LNCaP clone FGC (cell line): ENCODE measurements around the gene PHF2.

Source experiments
- DNase-seq: peaks from one replicate; pipeline ENCODE4 v3.0.0-alpha.2; 2011; ENCODE audit warnings: low read depth
- H3K4me3 ChIP-seq: 2 replicates; pipeline ENCODE4 v1.5.1; 2011; ENCODE audit warnings: mild to moderate bottlenecking, low read depth, low read length, control low read depth
- CTCF ChIP-seq: IDR thresholded peaks from 2 replicates; pipeline ENCODE4 v1.5.1; 2012; ENCODE audit warnings: mild to moderate bottlenecking; ENCODE audit not compliant: control insufficient read depth, insufficient read depth; ENCODE audit errors: extremely low read depth

PHF2 gene

GRCh38 chr9:93673839-93674334, 97.5 kb downstream of the PHF2 start:
- no peak overlapping the region for H3K4me3 ChIP-seq
- no peak for DNase-seq
- no peak for TF ChIP-seq CTCF

- TF ChIP-seq CTCF = no peak
- DNase-seq = no peak
Observed at GRCh38 chr9:93674580-93675335, 98.4 kb downstream of the PHF2 start.

DNA sequence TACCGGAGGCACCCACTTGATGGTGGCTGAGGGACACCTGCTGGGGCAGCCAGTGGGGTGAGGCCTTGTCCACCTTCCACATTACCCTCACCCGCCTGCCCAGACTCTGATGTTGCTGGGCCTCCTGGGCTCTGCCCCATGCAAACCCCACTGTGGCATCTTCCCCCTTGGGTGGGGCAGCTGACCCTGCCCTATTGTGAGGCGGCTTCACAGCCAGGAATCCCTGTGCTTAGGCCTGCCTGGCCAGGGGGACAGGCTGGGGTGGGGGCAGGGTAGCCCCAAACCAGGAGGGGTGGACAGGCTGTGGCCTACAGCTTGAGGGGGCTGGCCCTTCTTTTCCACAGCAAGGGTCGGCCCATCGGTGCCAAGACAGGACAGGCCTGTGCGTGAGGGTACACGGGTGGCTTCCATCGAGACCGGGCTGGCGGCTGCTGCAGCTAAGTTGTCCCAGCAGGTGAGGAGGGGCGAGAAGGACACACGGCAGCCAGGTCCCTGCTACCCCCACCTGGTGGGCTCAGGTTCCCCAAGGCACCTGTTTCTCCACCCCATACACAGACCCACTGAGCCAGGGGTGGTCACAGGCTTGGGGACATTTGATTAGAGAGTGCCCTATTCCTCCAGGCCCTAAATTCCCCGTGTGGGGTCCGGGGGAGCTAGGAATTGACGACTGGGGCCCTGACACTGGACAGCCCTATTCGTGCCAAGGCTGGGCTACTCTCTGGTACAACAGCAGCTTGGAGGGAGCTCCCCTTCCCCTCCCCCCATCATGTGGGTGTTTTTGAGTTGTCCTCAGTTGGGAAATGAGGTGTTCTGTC, 99.2 kb downstream of the PHF2 start:
- DNase-seq = no peak
- H3K4me3 ChIP-seq = no peak overlapping the region
- TF ChIP-seq CTCF = no peak

More at GRCh38 chr9:93674580-93675335, 98.4 kb downstream of the PHF2 start:
- H3K4me3 ChIP-seq = no peak overlapping the region

GRCh38 chr9:93676310-93677047, 100.1 kb downstream of the PHF2 start:
- no peak for TF ChIP-seq CTCF
- no peak for DNase-seq

GRCh38 chr9:93677048-93677571, 100.7 kb downstream of the PHF2 start:
- no peak for DNase-seq
- TF ChIP-seq CTCF = no peak

More at GRCh38 chr9:93676310-93677047, 100.1 kb downstream of the PHF2 start:
- H3K4me3 ChIP-seq = no peak overlapping the region

DNA sequence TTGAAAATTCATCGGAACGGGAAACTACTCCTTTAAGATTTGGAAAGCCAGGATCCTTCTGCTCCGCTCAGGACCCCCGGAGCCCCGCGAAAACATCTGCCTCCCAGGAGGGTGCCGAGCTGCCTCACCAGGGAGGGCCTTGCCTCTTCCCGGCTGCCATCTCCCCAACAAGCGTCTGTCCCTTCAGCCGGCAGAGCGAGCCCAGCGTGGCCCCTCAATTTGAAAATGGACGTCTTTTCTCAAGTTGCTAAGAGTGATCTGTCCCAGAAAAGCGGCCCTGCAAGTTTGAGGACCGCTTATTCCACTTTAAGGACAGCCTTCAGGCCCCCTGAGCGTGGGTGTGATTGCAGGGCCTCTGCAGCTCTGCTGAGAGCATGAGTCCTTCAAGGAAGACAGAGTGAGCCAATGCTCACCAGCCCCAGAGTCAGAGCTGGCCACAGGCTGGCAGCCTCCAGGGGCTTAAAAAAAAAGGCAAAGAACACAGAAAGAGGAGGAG, 101.3 kb downstream of the PHF2 start:
- no peak overlapping the region for H3K4me3 ChIP-seq
- no peak for DNase-seq
- no peak for TF ChIP-seq CTCF

More at GRCh38 chr9:93677048-93677571, 100.7 kb downstream of the PHF2 start:
- H3K4me3 ChIP-seq = no peak overlapping the region
